B cell (primary cell): ENCODE data around the gene TBX2. TPM values are rescaled to one million over a fixed set of nuclear protein-coding genes. Genes with fewer than 3 reads are reported as not detected.

Experiments
- ATAC-seq: fragments of 200-7000 bp; cut with Tn5 transposase; one replicate; pipeline ENCODE4 v1.10.0; 2021; ENCODE audit warnings: low read depth, mild to moderate bottlenecking, moderate number of reproducible peaks, moderate library complexity
- CTCF ChIA-PET: fragments of 350-600 bp; sonication (Branson Sonifier 250); formaldehyde crosslinking; loops from one replicate; lab custom pipeline; 2021; ENCODE audit warnings: antibody characterized with exemption, inconsistent platforms; lab: Charles Lee
- POLR2A ChIA-PET: fragments of 350-600 bp; sonication (Branson Sonifier 250); formaldehyde crosslinking; loops from one replicate; lab custom pipeline; 2021; ENCODE audit warnings: antibody characterized with exemption; lab: Charles Lee
- DNase-seq: peaks from one replicate; pipeline ENCODE4 v3.0.0; 2013
- H2AFZ ChIP-seq: 2 replicates; pipeline ENCODE4 v1.6.1; 2012; ENCODE audit warnings: mild to moderate bottlenecking, low read depth, low read length; ENCODE audit not compliant: insufficient read depth, poor library complexity, severe bottlenecking
- H3K27ac ChIP-seq, 2 donors: 1 replicate in 1 of 2; 2 replicates in 1 of 2; pipeline ENCODE4 v1.5.1; 2012 to 2013; ENCODE audit warnings: low read length in 2 of 2, mild to moderate bottlenecking in 2 of 2, moderate library complexity in 1 of 2
- H3K27me3 ChIP-seq, 4 experiments: fragments of 200-600 bp in 1 of 4; sonication (generic) in 1 of 4; replicated peaks in 1 of 4; 1 replicate in 2 of 4; 2 replicates in 2 of 4; pipeline versions ENCODE4 v1.6.1 to v1.7.0; 2013 to 2016; ENCODE audit warnings: low read length in 3 of 4, mild to moderate bottlenecking in 2 of 4, mixed read lengths in 1 of 4, moderate library complexity in 1 of 4; ENCODE audit not compliant: insufficient read depth in 4 of 4, control insufficient read depth in 3 of 4; ENCODE audit errors: control extremely low read depth in 1 of 4
- H3K36me3 ChIP-seq, 2 experiments: replicated peaks in 1 of 2; 1 replicate in 1 of 2; 2 replicates in 1 of 2; pipeline versions ENCODE4 v1.6.1 to v1.7.1; 2013; ENCODE audit warnings: low read length in 1 of 2; ENCODE audit not compliant: insufficient read depth in 2 of 2, control insufficient read depth in 1 of 2; ENCODE audit errors: control extremely low read depth in 1 of 2, extremely low read depth in 1 of 2
- H3K4me1 ChIP-seq, 2 donors: fragments of 200-600 bp in 1 of 2; sonication (generic) in 1 of 2; 1 replicate in 1 of 2; 2 replicates in 1 of 2; pipeline versions ENCODE4 v1.5.1 to v1.6.1; 2013 to 2017; ENCODE audit warnings: low read length in 2 of 2; ENCODE audit not compliant: control insufficient read depth in 2 of 2, insufficient read depth in 2 of 2
- H3K4me2 ChIP-seq: replicated peaks from 2 replicates; pipeline ENCODE3; 2012; ENCODE audit warnings: mild to moderate bottlenecking, low read depth, low read length; ENCODE audit not compliant: poor library complexity, severe bottlenecking
- H3K4me3 ChIP-seq, 5 experiments: fragments of 200-600 bp in 1 of 5; sonication (generic) in 1 of 5; 1 replicate in 3 of 5; 2 replicates in 2 of 5; pipeline versions ENCODE4 v1.5.1 to v1.7.0; 2011 to 2016; ENCODE audit warnings: low read length in 4 of 5, mild to moderate bottlenecking in 4 of 5, low read depth in 2 of 5, control low read depth in 1 of 5, moderate library complexity in 1 of 5; ENCODE audit not compliant: insufficient read depth in 1 of 5; ENCODE audit errors: control extremely low read depth in 1 of 5, extremely low read depth in 1 of 5
- H3K79me2 ChIP-seq: fragments of 200-600 bp; sonication (generic); one replicate; pipeline ENCODE4 v1.6.0; 2016; ENCODE audit warnings: low read length; ENCODE audit not compliant: control insufficient read depth, insufficient read depth
- H3K9ac ChIP-seq: fragments of 200-600 bp; sonication (generic); 2 replicates; pipeline ENCODE4 v1.6.1; 2017; ENCODE audit warnings: mild to moderate bottlenecking, low read length, moderate library complexity
- H3K9me3 ChIP-seq, 3 donors: one replicate each; pipeline versions ENCODE4 v1.6.1 to v1.7.1; 2013; ENCODE audit warnings: low read length in 2 of 3; ENCODE audit not compliant: control insufficient read depth in 2 of 3, insufficient read depth in 1 of 3; ENCODE audit errors: control extremely low read depth in 1 of 3
- H4K20me1 ChIP-seq: 2 replicates; pipeline ENCODE4 v1.6.0; 2012; ENCODE audit warnings: mild to moderate bottlenecking, low read length; ENCODE audit not compliant: insufficient read depth, control insufficient read depth, poor library complexity, severe bottlenecking
- H3K27ac Mint-ChIP-seq: one replicate; pipeline ENCODE4 v1.8.0; 2021; ENCODE audit warnings: mixed read lengths
- H3K27me3 Mint-ChIP-seq: one replicate; pipeline ENCODE4 v1.8.0; 2021; ENCODE audit warnings: mixed read lengths
- H3K4me1 Mint-ChIP-seq: one replicate; pipeline ENCODE4 v1.8.0; 2021; ENCODE audit warnings: mixed read lengths
- H3K4me3 Mint-ChIP-seq: one replicate; pipeline ENCODE4 v1.8.0; 2021; ENCODE audit warnings: mixed read lengths
- H3K9me3 Mint-ChIP-seq: one replicate; pipeline ENCODE4 v1.8.0; 2022; ENCODE audit warnings: mixed read lengths; ENCODE audit not compliant: insufficient read depth
- EZH2 ChIP-seq: IDR thresholded peaks from 2 replicates; pipeline ENCODE4 v1.6.1; 2012; ENCODE audit warnings: borderline replicate concordance, low read depth, mild to moderate bottlenecking, moderate library complexity, low read length; ENCODE audit not compliant: insufficient read depth, poor library complexity, severe bottlenecking
- WGBS: methylation state at CpG from one replicate; pipeline ENCODE4 v1.1.5; 2013; ENCODE audit warnings: missing lambda C conversion rate; ENCODE audit not compliant: insufficient coverage; 5-methylcytosine and 5-hydroxymethylcytosine counted together
- intact Hi-C: fragments of 100-400 bp; cut with micrococcal nuclease; formaldehyde crosslinking; loops from one replicate; pipeline ENCODE4 v1.10.0; 2022
- polyA plus RNA-seq: library from polyadenylated mRNA; depleted of rRNA; stranded (reverse); fragments of >200 nt; gene quantifications from 2 replicates; pipeline ENCODE4 v1.2.3, GENCODE V29; 2012
- total RNA-seq, 2 donors: library from RNA; stranded (reverse); fragments of 120-200 nt in 1 of 2; gene quantifications; 1 replicate in 1 of 2; 2 replicates in 1 of 2; pipeline versions ENCODE4 v1.2.3 to v1.2.4, GENCODE V29; 2013 to 2022
- TF ChIP-seq, protein P1 (sequence below): fragments of 200-600 bp; IDR thresholded peaks from one replicate; pipeline ENCODE4 v1.8.0; 2022; ENCODE audit warnings: antibody characterized with exemption, mild to moderate bottlenecking

Gene TBX2
- total and polyA plus RNA-seq, 2 donors (not counting 1 experiment from before 2014, with no cell fraction given): not detected

DNA sequence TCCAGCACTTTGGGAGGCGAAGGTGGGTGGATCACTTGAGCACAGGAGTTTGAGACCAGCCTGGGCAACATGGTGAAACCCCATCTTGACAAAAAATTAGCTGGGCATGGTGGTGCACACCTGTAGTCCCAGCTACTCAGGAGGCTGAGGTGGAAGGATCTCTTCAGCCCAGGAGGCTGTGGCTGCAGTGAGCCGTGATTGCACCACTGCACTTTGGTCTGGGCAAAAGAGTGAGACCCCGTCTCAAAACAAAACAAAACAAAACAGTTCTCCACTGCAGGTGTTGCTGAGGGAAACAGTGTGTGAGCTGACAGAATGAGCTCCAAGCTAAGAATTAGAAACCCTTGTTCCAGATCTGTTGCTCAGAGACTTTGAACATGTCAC lies 35.2 kb upstream of the TBX2 start:
- H3K9me3 ChIP-seq: no peaks in the 10 kb centered on the region
- DNase-seq (no peak), ATAC-seq (no peak)
- ChIA-PET POLR2A (no interaction called here), CTCF (no interaction called here)
- H2AFZ ChIP-seq: no peak overlapping the region
- no peak overlapping the region for H3K4me3 ChIP-seq
- Mint-ChIP-seq H3K4me3 (no peak overlapping the region), H3K9me3 (no peaks in the 10 kb centered on the region), H3K27ac (no peak overlapping the region), H3K4me1 (no peaks in the 10 kb centered on the region), H3K27me3 (no peaks in the 10 kb centered on the region)
- no peaks in the 10 kb centered on the region for H3K27me3 ChIP-seq
- H3K9ac ChIP-seq: no peak overlapping the region
- 94% methylated on average over 1 of the region's 3 CpGs for WGBS
- intact Hi-C loops: no loop called here
- TF ChIP-seq, protein P1, sequence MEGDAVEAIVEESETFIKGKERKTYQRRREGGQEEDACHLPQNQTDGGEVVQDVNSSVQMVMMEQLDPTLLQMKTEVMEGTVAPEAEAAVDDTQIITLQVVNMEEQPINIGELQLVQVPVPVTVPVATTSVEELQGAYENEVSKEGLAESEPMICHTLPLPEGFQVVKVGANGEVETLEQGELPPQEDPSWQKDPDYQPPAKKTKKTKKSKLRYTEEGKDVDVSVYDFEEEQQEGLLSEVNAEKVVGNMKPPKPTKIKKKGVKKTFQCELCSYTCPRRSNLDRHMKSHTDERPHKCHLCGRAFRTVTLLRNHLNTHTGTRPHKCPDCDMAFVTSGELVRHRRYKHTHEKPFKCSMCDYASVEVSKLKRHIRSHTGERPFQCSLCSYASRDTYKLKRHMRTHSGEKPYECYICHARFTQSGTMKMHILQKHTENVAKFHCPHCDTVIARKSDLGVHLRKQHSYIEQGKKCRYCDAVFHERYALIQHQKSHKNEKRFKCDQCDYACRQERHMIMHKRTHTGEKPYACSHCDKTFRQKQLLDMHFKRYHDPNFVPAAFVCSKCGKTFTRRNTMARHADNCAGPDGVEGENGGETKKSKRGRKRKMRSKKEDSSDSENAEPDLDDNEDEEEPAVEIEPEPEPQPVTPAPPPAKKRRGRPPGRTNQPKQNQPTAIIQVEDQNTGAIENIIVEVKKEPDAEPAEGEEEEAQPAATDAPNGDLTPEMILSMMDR: no peak
- no peak for TF ChIP-seq EZH2
- no peak overlapping the region for H3K27ac ChIP-seq
- no peak overlapping the region for H3K4me2 ChIP-seq
- H3K36me3 ChIP-seq: no peaks in the 10 kb centered on the region
- H3K79me2 ChIP-seq: no peaks in the 10 kb centered on the region
- no peaks in the 10 kb centered on the region for H3K4me1 ChIP-seq
- H4K20me1 ChIP-seq: no peaks in the 10 kb centered on the region

DNA sequence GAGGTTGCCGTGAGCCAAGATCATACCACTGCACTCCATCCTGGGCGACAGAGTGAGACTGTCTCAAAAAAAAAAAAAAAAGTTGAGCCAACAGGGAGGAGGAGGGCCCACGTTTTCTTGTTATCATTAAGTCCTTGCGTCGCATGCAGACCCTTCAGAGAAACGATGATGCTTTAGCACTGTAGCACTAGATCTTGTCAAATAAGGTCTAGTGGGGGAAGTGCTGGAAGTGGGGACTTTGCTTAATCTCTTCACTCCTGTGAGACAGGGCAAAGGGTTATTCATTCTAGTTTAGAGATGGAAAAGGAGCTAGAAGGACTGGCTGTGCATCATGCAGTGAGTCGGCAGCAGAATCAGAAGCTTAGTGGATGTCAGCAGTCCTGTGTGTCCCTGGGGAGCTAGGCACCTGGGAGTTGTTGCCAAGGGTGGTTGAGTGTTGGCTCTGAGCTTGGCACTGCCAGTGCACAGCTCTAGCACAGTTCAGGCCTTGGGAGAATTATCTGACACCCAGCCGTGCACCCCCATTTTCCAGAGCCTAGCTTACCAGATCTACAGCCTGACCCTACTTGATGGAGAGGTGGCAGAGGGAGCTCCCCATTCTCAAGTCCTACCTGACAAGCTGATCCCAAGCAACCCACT lies 33.4 kb upstream of the TBX2 start:
- H3K27ac ChIP-seq: no peak overlapping the region
- no peak overlapping the region for H3K4me2 ChIP-seq
- Mint-ChIP-seq H3K27ac (no peak overlapping the region), H3K9me3 (no peaks in the 10 kb centered on the region), H3K27me3 (no peaks in the 10 kb centered on the region), H3K4me1 (no peaks in the 10 kb centered on the region), H3K4me3 (no peak overlapping the region)
- POLR2A ChIA-PET: no interaction called here
- intact Hi-C loops: no loop called here
- H3K36me3 ChIP-seq: no peaks in the 10 kb centered on the region
- no peaks in the 10 kb centered on the region for H4K20me1 ChIP-seq
- TF ChIP-seq, protein P1: no peak
- DNase-seq (no peak), ATAC-seq (no peak)
- 94% methylated on average over 6 of the region's 8 CpGs for WGBS
- no peak overlapping the region for H3K9ac ChIP-seq
- CTCF ChIA-PET: no interaction called here
- no peaks in the 10 kb centered on the region for H3K9me3 ChIP-seq
- H3K79me2 ChIP-seq: no peaks in the 10 kb centered on the region
- H3K4me3 ChIP-seq: no peak overlapping the region
- no peaks in the 10 kb centered on the region for H3K27me3 ChIP-seq
- H2AFZ ChIP-seq: no peak overlapping the region
- H3K4me1 ChIP-seq: no peaks in the 10 kb centered on the region
